Endothelial cell of umbilical vein (primary cell): ENCODE measurements around the gene MINDY3.

ENCODE experiments used
- CTCF ChIP-seq, 2 donors: IDR thresholded peaks; 1 replicate in 1 of 2; 2 replicates in 1 of 2; pipeline ENCODE4 v1.5.1; 2011; ENCODE audit warnings: low read length in 2 of 2, mild to moderate bottlenecking in 2 of 2, moderate library complexity in 2 of 2, control low read depth in 1 of 2, inconsistent platforms in 1 of 2, low read depth in 1 of 2; ENCODE audit not compliant: insufficient read depth in 1 of 2; ENCODE audit errors: extremely low read depth in 1 of 2
- EZH2 ChIP-seq: IDR thresholded peaks from 2 replicates; pipeline ENCODE4 v1.6.1; 2012; ENCODE audit warnings: borderline replicate concordance, low read depth, mild to moderate bottlenecking, moderate library complexity, low read length, inconsistent platforms; ENCODE audit not compliant: severe bottlenecking

GRCh38 chr10:15897287-15897686, 37.0 kb upstream of the MINDY3 start:
- TF ChIP-seq CTCF (IDR thresholded peaks at IDR 0.05; ENCODE audit: extremely low read depth in 1 of 2, insufficient read depth in 1 of 2, low read depth in 1 of 2, low read length in 2 of 2) (no peak), EZH2 (no peak)
